Parathyroid adenoma (tissue), 2 donors: ENCODE data around the gene VPS11.

Source experiments
- H2AFZ ChIP-seq: fragments of 300-600 bp; sonication (generic); one replicate; pipeline ENCODE4 v1.7.0; 2017; ENCODE audit warnings: antibody characterized with exemption, mild to moderate bottlenecking
- H3K27ac ChIP-seq: fragments of 300-600 bp; sonication (generic); one replicate; pipeline ENCODE4 v1.7.0; 2017
- H3K27me3 ChIP-seq: fragments of 300-600 bp; sonication (generic); one replicate; pipeline ENCODE4 v1.7.0; 2017; ENCODE audit warnings: low read length; ENCODE audit not compliant: control insufficient read depth, insufficient read depth
- H3K36me3 ChIP-seq: fragments of 300-600 bp; sonication (generic); one replicate; pipeline ENCODE4 v1.7.0; 2017; ENCODE audit warnings: low read length; ENCODE audit not compliant: control insufficient read depth, insufficient read depth
- H3K4me1 ChIP-seq: fragments of 300-600 bp; sonication (generic); one replicate; pipeline ENCODE4 v1.7.0; 2017; ENCODE audit warnings: control low read depth
- H3K4me2 ChIP-seq: fragments of 300-600 bp; sonication (generic); one replicate; pipeline ENCODE4 v1.7.0; 2017; ENCODE audit warnings: low read length
- H3K4me3 ChIP-seq: fragments of 300-600 bp; sonication (generic); one replicate; pipeline ENCODE4 v1.7.0; 2017; ENCODE audit warnings: low read depth, low read length
- H3K79me2 ChIP-seq: fragments of 300-600 bp; sonication (generic); one replicate; pipeline ENCODE4 v1.7.0; 2017; ENCODE audit warnings: control low read depth
- H3K9ac ChIP-seq: fragments of 300-600 bp; sonication (generic); one replicate; pipeline ENCODE4 v1.7.0; 2017; ENCODE audit warnings: mild to moderate bottlenecking
- H3K9me3 ChIP-seq: fragments of 300-600 bp; sonication (generic); one replicate; pipeline ENCODE4 v1.7.0; 2017; ENCODE audit warnings: low read length; ENCODE audit not compliant: control insufficient read depth
- TF ChIP-seq, protein P1 (sequence below): fragments of 300-600 bp; sonication (generic); IDR thresholded peaks from one replicate; pipeline ENCODE4 v1.7.0; 2017; ENCODE audit warnings: antibody characterized with exemption, mild to moderate bottlenecking
- donor health status: primary hyperparathyroidism.

Gene VPS11

DNA sequence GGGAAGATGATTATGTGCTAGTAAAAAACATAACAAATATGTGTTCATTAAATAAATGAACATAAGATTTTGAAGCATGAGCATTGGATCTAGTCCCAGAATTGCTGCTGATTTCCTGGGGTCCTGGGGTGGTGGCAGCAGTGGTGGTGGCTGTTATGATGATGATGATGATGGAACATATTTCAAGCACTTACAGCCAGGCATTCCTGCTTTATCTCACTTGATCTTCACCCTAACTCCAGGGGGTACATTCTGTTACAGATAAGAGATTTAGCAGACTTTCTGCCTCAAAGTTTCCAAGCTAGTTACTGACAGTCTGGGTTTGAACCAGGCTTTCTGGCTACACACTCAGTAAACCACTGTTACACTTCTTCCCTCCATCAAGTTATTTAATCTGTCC, 43.9 kb upstream of the VPS11 start:
- H3K4me1 ChIP-seq, result no peaks in the 10 kb centered on the region
- H3K36me3 ChIP-seq, result no peaks in the 10 kb centered on the region
- H2AFZ ChIP-seq, result no peak overlapping the region
- H3K4me2 ChIP-seq, result no peak overlapping the region
- no peaks in the 10 kb centered on the region for H3K27me3 ChIP-seq
- TF ChIP-seq, protein P1, sequence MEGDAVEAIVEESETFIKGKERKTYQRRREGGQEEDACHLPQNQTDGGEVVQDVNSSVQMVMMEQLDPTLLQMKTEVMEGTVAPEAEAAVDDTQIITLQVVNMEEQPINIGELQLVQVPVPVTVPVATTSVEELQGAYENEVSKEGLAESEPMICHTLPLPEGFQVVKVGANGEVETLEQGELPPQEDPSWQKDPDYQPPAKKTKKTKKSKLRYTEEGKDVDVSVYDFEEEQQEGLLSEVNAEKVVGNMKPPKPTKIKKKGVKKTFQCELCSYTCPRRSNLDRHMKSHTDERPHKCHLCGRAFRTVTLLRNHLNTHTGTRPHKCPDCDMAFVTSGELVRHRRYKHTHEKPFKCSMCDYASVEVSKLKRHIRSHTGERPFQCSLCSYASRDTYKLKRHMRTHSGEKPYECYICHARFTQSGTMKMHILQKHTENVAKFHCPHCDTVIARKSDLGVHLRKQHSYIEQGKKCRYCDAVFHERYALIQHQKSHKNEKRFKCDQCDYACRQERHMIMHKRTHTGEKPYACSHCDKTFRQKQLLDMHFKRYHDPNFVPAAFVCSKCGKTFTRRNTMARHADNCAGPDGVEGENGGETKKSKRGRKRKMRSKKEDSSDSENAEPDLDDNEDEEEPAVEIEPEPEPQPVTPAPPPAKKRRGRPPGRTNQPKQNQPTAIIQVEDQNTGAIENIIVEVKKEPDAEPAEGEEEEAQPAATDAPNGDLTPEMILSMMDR, result no peak
- H3K27ac ChIP-seq, result no peak overlapping the region
- H3K9me3 ChIP-seq, result no peaks in the 10 kb centered on the region
- H3K79me2 ChIP-seq, result no peaks in the 10 kb centered on the region
- H3K9ac ChIP-seq, result no peak overlapping the region
- H3K4me3 ChIP-seq, result no peak overlapping the region

DNA sequence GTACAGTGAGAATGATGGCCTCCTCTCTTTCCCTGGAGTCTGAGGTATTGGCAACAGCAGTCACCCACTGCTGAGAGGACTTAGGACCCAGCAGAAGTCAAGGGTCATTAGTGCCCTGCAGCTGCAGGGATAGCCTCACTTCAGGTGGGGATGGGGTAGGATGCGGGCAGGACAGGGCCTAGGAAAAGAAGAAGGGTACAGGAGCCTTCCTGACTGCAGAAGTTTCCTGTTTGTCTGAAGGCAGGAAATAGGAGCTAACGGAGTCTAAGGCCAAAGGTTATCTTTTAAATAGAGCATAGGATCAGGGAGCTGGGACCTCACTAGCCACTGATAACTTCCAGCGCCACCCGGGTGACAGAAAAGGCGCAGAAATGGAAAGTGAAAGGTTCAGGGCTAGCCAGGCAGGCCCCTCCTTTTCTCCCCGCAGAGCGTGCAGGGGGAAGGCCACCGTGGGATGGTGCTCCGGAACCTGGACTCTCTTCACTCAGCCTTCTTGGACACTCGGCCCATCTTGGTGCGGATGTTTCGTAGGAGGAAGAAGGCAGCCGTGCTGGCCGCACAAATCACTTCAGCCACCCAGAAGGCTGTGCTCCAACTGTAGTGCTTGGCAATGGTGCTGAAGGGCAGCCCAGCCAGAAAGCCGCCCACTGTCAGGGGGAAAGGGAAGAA, 43.1 kb upstream of the VPS11 start:
- no peak overlapping the region for H3K9ac ChIP-seq
- no peaks in the 10 kb centered on the region for H3K4me1 ChIP-seq

DNA sequence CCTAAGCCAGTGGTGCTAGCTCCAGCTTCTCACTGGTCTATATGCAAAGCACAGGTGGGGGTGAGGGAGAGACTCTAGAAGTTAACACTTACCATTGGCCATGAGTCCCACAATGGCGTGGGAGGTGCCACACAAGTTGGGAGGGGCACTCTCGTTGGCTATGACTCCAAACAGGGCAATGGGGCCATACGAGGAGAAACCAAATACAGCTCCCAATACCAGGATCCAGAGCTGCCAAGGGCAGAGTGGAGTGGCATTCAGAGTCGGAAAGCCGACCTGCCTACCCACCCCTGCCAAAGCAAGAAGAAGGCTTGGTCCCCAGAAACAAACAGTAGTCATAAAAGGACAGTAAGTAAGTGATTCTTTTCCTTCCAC, 42.5 kb upstream of the VPS11 start:
- Histone ChIP-seq H2AFZ (no peak overlapping the region), H3K4me2 (no peak overlapping the region), H3K9ac (no peak overlapping the region), H3K79me2 (no peaks in the 10 kb centered on the region), H3K4me3 (no peak overlapping the region), H3K27ac (no peak overlapping the region), H3K36me3 (no peaks in the 10 kb centered on the region), H3K27me3 (no peaks in the 10 kb centered on the region), H3K4me1 (peaks cover 2% of the 10 kb centered on the region), H3K9me3 (no peaks in the 10 kb centered on the region)
- TF ChIP-seq, protein P1, result no peak

More for the DNA sequence above, 43.1 kb upstream of the VPS11 start:
- no peaks in the 10 kb centered on the region for H3K79me2 ChIP-seq
- TF ChIP-seq, protein P1, result no peak
- H3K27ac ChIP-seq, result no peak overlapping the region
- H3K4me2 ChIP-seq, result no peak overlapping the region
- H3K36me3 ChIP-seq, result no peaks in the 10 kb centered on the region
- no peaks in the 10 kb centered on the region for H3K9me3 ChIP-seq
- no peak overlapping the region for H2AFZ ChIP-seq
- no peak overlapping the region for H3K4me3 ChIP-seq
- H3K27me3 ChIP-seq, result no peaks in the 10 kb centered on the region

DNA sequence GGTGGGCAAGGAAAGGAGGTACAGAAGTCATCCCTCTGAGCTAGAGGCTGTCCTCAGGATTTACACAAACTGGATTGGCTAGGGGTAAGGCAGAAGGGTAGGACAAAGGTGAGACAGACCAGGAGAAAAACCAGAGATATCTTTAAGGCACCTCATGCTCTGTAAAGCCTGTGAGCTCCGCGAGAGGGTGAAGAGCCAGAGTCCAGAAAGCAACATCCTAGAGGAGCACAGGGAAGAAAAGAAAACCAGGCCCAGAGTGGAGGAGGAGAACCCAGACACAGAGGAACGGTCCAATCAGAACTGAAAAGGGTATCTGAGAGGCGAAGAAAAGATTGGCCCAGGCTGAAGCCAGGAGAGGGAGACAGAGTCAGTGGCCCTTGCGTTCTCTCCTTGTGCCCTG, 42.1 kb upstream of the VPS11 start:
- Histone ChIP-seq H3K4me3 (no peak overlapping the region), H3K36me3 (no peaks in the 10 kb centered on the region), H3K79me2 (no peaks in the 10 kb centered on the region), H3K9me3 (no peaks in the 10 kb centered on the region), H3K27ac (no peak overlapping the region), H3K4me2 (no peak overlapping the region), H3K27me3 (no peaks in the 10 kb centered on the region), H3K9ac (no peak overlapping the region), H2AFZ (no peak overlapping the region), H3K4me1 (peaks cover 2% of the 10 kb centered on the region)
- TF ChIP-seq, protein P1, result no peak
